Suprapubic skin (tissue), 3 donors: Measurements from ENCODE around the gene CDH4.

ENCODE experiments used
- POLR2A ChIP-seq, 2 donors: fragments of 450-650 bp; IDR thresholded peaks; one replicate each; pipeline ENCODE4 v1.6.1; 2017; ENCODE audit warnings: antibody characterized with exemption in 2 of 2, mild to moderate bottlenecking in 2 of 2, moderate library complexity in 2 of 2
- TF ChIP-seq, protein P1 (sequence below), 2 donors: fragments of 200-600 bp in 1 of 2; fragments of 450-650 bp in 1 of 2; sonication (generic) in 1 of 2; IDR thresholded peaks; one replicate each; pipeline ENCODE4 v1.5.1; 2016 to 2019; ENCODE audit warnings: antibody characterized with exemption in 2 of 2, mild to moderate bottlenecking in 1 of 2, moderate library complexity in 1 of 2

DNA sequence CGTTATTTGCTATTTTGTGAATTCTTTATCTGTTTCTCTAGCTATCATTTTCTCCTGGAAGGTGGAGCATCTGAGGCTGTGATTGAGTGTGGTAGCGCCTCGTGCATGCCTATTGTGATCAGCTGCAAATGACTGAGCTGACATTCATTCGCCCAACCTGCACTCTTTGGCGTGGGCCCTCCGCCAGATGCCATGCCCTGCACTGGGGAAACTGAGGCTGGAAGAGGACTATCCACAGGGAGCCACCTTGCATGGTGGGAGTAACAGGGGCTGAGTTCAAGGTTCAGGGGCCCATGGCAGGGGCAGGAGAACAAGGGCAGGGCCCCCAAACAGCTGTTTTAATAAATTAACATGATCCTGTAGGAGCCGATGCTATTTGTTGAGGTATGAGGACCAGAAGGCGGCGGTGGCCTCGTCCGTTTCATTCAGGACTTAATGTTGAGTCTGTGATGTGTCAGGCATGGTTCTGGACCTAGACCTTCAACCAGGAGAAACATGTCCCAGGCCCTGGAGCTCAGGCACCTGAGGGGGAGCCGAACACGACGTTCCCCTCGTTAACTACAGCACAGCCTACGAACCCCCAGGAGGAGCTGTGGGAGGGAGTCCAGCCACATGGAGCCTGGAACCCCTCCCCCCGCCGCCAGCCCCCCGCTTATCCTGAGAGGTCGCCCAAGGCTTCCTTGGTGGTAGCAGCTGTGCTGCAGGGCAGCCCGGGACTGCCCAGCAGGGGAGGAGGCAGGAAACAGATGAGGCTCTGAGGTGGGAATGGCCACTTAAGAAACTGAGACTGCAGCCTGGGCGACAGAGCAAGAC lies 242.9 kb downstream of the CDH4 start:
- TF ChIP-seq, protein P1, sequence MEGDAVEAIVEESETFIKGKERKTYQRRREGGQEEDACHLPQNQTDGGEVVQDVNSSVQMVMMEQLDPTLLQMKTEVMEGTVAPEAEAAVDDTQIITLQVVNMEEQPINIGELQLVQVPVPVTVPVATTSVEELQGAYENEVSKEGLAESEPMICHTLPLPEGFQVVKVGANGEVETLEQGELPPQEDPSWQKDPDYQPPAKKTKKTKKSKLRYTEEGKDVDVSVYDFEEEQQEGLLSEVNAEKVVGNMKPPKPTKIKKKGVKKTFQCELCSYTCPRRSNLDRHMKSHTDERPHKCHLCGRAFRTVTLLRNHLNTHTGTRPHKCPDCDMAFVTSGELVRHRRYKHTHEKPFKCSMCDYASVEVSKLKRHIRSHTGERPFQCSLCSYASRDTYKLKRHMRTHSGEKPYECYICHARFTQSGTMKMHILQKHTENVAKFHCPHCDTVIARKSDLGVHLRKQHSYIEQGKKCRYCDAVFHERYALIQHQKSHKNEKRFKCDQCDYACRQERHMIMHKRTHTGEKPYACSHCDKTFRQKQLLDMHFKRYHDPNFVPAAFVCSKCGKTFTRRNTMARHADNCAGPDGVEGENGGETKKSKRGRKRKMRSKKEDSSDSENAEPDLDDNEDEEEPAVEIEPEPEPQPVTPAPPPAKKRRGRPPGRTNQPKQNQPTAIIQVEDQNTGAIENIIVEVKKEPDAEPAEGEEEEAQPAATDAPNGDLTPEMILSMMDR (IDR thresholded peaks at IDR 0.05), result no peak
- TF ChIP-seq POLR2A (IDR thresholded peaks at IDR 0.05), result no peak
